HG03575 (cell line): Measurements from ENCODE around the gene APBA2.

Experiments
- ATAC-seq: cut with Tn5 transposase; IDR thresholded peaks from one replicate; pipeline ENCODE4 v1.9.1; 2021; ENCODE audit not compliant: unreplicated experiment, insufficient number of reproducible peaks, low FRiP score; ENCODE audit errors: extremely low read depth

Gene APBA2

DNA sequence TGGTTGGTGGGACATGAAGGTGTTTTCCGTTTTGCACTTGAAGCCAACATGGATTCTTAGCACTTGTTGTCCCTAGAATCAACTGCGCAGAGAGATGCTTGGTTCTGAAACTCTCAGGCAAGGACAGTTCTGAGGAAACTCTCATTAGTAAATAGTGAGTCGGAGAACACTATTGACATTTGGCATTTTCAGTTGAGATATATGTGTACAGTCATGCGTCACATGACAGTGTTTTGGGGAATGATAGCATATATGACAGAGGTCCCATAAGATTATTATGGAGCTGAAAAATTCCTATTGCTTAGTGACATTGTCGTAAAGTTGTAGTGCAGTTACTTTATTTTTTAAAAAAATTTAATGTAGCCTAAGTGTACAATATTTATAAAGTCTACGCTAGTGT is 5.8 kb downstream of the APBA2 start:
- ATAC-seq, result no peak

DNA sequence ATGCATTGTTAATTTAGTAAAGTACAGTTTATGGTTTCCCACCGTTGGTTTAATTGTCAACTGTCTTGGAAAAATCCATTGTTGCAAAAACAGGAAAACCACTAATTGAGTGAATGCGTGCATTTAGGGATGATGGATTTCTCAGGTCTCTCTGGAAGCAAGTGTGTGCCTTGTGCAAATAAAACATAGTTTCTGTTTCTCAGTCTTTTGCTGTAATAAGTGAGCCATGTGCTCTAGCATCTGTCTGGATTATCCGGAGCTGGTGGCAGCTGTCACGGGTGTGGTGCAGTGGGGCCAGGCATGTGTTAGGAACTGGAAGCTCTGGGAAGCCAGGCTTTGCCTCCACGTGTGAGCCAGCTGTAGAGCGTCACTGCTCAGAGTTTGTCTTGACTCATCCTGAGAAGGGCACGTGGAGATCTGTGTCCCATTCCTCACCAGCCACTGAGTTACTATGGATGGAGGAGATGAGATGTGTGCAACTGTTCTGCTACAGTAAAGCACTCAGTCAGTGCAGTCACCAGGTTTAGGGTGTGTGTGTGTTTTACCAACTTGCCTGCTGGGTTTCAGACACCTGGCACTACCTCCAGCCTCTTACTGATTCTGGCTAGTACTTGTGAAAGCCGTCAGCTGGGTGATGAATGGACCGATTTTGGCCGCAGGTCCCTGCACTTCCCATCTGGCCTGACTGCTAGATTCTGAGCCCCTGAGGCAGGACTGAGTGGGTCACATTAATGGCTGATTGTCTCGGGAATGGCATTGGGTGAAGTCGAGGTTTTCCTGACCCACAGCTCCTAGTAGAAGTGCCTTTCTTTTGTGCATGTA is 7.2 kb downstream of the APBA2 start:
- no peak for ATAC-seq

DNA sequence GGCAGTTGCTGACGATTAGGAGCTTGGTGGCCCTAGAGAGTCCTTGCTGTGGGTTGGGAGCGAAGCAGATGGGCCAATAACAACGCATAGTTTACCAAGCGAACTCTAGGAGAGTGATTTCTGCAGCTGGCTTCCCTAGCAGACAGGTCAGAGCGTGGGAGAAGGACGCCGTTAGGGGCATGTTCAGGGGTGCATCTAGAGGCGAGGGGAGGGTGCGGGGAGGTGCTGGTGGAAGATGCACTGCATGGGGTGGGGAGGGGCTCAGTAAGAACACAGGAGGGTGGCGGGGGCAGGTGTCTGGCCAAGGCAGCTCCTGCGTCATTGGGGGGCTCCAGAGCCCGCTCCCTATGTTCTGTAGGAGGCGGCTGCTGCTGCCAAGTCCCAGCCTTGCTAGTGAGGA is 8.9 kb downstream of the APBA2 start:
- ATAC-seq, result no peak

DNA sequence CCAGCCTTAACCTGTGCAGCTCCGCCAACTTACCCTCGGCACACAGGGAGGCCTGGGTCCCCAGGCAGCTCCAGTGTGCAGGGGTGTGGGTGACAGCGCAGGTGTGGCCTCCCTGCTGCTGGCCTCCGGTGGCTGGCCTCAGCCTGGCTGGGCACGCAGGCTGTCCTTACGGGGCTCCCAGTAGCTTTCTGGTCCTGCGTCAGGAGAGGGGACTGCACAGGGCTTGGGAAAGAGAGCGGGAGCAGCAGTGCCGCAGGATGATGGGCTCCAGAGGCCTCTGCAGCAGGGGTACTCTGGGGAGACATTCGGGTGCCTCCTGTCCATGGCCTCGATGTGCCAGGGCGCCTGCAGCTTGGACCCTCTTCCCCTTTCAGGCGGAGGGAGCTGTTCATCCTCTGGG is 9.4 kb downstream of the APBA2 start:
- ATAC-seq, result no peak

DNA sequence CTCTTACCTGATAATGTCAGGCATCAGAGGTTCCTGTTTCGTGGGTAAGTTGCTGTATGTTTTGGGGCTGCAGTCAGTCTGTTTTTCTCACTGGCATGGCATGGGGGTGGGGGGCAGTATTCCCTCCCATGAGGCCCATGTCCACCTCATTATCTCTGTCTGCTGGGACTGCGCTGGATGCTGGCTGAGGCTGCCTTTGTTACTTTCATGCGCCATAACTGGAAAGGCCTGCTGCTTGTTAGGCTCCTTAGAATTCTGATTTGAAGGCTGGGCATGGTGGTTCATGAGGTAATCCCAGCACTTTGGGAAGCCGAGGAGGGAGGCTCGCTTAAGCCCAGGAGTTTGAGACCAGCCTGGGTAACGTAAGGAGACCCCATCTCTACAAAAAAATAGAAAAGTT is 9.8 kb downstream of the APBA2 start:
- no peak for ATAC-seq

DNA sequence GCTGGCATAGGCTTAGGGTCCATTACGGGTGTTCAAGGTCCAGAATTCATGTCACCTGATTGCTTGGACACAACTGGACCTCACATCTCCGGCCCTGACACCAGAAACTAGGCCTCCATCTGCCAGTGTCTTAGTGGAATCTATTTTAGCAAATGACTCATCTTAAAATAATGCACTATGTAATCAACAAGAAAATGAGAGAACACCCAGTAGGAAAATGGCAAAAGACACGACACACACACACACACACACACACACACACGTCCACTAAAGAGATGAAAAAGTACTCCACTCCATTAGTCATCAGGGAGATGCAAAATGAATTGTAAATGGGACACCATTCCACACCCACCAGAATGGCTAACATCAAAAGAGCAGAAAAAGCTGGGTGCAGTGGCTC is 11.2 kb downstream of the APBA2 start:
- ATAC-seq, result no peak

DNA sequence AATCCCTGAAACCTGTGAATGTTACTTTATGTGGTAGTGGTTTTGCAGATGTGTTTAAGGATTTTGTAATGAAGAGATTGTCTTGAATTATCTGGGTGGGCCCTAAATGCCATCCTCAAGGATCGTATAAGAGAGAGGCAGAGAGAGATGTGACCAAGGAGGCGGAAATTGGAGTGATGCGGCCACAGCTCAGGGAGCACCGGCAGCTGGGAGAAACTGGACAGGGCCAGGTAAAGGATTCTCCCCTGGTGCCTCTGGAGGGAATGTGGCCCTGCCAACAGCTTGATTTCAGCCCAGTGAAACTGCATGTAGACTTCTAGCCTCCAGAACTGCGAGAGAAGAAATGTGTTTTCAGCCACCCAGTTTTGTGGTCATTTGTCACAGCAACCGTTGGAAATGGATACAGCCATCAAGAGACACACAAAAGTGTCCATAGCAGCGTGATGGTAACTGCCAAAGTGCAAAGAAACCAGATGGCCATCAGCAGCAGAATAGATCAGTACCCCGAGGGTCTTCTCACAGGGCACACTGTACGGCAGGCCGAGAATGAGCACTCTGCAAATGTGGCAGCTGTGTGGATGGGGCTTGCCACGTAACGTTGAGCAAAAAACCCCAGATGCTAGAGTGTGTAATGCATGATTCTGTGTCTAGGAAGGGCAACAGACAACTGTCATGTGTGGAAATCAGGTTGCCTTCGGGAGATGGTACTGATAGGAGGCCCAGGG is 12.2 kb downstream of the APBA2 start:
- no peak for ATAC-seq

DNA sequence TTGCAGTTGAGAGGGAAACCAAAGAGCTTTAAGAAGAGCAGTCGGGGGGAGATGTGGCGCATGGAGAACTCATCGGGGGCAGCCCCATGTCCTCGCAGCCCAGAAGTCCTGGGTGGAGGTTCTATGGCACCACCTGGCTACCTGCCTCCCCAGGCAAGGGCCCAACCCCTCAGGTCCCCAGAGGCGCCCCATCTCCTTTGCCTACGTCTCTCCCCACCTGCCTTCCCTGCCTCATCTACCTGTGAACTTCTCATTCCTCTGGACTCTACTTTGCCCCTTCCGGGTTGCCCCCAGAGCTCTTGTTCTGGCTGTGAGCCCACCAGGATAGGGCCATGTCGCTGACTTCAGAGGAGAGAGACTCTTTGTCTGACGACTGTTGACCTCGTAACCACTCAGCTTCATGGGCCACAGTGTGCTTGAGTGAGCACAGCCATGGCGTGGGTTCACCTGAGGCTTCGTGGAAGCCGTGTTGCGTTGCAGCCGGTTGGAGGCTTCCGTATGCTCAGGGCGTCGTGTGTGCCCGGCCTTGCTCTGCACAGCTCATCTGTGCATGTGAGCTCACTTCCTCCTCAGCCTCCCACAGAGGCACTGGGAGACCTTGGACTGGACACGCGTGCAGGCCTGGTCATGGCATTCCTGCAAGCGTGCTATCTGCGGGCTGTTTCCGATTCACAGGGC is 13.4 kb downstream of the APBA2 start:
- no peak for ATAC-seq

DNA sequence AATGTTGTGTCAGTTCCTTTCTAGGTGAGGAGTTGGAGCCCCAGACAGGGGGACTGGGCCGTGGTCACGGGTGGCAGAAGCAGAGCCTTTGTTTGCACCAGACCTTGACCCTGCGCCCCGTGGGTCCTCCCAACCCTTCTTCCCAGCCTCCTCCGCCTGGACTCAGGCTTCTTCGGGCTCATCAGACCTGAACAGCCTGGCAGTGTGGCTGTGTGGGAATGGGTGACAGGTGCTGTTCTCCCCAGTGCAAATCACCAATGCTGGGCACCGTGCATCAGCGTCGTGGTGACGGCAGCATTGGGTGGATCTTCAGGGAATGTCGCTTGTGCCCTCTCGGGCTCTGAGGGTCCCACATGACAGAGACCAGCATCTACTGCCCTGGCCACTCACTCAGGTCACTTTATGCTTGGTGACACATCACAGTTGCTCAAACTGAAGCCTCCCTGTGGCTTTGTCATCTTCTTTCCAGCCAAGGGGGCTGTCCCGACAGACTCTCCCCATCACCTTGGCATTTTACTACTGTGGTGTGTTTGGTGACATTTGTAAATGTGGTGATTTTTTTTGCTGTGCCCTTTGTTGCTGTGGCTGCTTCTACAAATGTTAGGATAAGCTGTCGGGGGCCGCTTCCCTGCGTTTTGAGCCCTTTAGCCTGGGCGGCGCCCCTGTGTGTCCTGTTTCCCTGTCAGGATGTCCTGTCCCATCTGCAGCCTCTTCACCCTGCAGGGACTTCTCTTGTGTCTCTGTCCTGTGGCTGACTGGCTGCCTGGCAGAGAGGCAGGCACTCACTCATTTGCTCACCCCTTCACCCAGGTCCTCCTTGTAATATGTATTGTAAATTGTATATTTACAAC is 14.5 kb downstream of the APBA2 start:
- no peak for ATAC-seq

DNA sequence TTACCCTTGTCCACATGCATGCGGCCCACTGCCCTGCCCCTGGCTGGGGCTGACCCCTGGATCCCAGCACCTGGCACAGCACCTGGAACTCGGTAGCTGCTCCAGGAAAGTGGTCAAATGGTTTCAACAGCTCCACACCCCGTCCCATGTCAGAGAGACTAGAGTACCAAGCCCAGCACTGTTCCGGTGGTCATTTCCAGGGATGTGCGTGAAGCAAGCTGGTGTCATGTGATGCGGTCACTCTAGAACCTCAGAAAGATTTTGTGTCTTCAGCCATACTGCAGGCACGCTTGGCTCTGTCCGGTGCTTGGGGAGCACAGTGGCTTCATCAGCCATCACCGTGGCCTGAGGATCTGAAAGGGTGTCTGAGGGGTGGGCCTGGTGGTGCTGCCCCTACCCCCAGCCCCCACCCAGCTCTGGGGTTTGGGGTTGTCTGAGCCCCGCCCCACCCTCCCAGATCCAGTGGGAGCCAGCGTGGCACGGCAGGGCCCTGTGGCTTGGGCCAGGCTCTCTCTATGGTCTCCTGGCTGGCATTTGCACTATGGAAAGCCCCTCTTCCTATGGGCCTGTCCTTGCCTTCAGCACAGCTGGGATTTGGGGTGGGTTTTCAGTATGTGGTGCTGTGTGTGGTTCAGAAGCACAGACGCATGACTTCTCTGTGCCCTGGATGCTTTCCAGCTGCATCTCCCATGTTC is 15.3 kb downstream of the APBA2 start:
- ATAC-seq, result no peak

DNA sequence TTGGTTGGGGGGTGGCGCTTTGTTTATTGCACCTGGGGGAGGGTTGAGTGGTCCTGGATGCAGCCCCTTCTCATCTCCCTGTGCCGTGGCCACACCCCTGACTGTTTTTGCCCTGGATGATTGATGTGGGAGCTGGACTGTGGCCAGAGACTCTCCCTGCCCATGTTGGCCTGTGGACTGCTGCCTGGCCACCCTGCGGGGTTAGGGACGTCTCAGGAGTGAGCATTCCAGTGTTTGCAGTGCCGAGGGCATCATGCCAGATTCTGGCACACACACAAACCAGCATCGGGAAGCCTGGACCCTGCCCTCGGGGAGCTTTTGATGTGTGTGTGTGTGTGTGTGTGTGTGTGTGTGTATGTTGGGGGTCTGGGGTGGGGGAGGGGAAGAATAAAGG is 15.8 kb downstream of the APBA2 start:
- no peak for ATAC-seq

DNA sequence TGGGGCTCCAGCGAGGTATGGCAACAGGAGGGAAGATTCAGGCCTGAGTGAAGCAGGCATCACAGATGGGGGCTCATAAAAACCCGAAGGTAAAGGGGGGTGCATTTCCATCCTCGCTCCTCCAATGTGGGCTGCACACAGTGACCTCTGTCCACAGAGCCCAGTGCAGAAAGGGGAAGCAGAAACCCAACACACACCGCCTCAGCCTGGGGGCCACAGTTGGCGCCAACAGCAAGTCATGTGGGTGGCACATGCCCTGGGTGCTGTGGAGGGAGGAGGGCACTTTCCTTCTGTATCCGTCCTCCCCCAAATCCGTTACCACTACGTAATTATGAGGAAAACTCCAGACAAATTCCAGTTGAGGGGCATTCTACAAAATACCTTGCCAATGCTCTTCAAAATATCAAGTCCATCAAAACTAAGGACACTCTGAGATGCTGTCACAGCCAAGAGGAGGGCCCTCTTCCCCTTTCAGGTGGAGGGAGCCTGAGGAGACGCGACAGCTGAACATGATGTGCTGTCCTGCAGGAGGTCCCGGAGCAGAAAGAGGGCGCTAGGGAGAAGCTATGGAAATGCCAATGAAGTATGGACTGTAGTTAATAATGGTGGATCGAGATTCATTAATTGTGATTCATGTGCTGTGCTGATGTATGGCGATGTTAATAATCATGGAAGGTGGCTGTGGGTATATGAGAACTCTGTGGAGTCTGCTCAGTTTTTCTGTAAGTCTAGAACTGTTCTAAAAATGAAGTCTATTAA is 16.4 kb downstream of the APBA2 start:
- ATAC-seq, result no peak

DNA sequence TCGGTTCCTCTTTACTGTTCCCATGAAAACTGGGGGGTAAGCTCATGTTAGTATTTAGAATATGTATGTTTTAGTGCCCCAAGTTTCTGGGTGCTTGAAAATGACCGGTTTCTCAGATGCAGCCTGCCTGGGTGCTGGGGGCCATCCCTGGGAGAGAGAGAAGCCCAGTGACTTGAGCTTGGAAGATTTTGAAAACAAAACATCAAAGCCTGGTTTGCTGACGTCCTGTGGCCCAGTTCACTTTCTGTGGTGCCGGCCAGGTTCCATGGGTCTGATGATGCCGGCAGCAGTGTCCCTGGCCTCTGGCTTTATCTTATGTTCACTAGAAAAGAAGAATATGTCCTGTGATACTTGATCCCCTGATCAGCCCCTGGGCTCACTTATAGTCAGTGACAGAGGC is 17.1 kb downstream of the APBA2 start:
- no peak for ATAC-seq

DNA sequence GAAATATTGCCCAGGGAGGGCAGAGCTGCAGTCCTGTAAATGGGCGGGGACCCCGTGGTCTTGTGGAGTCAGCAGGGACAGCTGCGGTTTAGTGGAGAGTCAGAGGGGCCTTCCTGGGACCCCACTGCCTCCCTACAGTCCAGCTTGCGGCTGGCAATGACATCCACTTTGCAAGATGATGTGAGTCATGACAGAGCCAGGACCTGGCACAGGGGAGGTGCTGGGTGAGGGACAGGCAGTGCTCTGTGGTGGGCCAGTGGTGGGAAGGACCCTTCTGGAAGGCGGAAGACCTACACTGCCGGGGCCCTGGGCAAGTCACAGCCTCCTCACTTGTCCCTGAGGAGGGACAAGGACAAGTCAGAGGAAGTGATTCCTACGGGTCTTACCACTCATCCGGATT is 17.8 kb downstream of the APBA2 start:
- no peak for ATAC-seq

DNA sequence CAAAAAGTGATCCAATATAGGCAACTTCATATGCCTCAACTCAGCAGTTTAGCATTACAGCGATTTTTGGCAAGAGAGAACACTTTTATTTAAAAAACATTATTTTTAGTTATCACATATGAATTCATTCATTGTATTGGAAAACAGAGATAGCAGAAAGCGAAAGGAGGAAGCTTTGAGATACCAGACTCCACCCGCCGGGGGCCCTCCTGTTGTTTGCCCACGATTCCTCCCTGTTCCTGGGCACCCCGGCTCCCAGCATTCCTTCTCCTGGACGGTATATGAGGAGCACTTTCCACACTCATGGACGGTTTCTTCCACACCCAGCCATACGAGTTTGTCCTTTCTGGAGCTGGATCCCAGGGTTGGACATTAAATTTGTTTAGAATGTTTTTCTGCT is 18.2 kb downstream of the APBA2 start:
- no peak for ATAC-seq

DNA sequence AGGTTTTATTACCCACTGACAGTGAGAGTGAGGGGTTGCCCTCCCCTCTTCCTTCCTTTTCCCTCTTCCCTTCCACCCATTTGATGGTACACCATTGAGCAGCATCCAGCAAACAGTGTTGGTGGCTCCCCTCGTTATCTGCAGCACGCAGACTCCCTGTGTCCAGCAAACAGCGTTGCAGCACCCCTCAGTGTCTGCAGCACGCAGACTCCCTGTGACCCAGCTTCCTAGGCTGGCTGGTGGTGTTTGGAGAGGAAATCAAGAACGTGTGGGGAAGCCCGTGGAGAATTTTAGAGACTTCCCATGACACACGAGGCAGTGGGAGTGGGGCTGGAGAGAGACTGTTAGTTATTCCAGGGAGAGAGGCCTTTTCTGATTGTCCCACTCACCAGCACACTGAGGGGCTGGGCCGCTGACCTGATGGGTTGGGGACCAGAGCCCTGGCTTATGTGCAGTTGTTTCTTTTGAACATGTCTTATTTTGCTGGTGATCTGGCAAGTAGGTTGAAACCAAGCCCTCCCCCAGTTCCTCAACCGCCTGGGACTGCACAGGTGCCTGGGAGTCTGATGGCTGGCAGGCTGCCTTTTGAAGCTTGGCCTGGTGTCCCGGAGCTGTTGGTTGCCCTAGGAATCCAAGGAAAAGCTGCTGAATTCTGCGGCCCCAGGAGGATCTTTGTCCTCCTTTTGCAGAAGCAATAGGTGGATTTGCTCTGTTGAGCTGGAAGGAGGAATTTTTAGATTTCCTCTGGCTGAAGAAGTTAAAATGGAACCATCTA is 19.0 kb downstream of the APBA2 start:
- no peak for ATAC-seq

DNA sequence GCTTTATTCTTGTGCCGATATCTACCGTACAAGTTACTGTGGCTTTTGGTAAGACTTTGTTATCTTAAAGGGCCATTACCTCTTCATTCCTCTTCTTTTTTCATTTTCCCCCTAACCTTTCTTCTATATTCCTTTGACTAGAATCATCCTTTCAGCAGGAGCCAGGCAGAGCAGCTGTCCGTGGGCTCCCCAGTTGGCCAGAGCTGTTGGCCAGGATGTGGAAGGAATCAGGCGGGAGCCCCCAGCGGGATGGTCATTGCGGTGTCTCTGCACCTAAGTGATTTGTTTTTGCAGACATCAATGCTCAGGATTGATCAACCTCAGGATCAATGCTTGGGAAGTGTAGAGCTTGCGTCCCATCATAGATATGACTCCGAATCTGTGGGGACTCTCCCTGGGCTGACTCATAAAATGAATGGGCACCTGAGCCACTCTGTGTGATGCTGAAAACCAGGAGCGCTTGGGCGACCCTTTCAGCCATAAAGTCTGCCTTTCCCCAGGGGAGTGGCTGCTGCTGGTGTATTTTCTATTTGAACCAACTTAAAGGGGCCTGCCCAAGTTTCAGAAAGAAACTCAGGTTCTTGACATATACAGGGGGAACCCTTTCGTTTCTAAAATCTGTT is 21.7 kb downstream of the APBA2 start:
- no peak for ATAC-seq
